ENCODE results near the gene NARS2. TPM values are rescaled to one million over a fixed set of nuclear protein-coding genes. Genes with fewer than 3 reads are reported as not detected.
"Not testable (repeated sequence)": the region's sequence is repeated elsewhere in the genome, so short reads cannot be mapped to it uniquely, and the experiment has no call there.

Gene NARS2
- 10 to 100 TPM in 1 of 2 donors, 1 to 10 TPM in 1; 8.3 to 17.2 TPM for polyA plus RNA-seq

GRCh38 chr11:78574386-78575381 lies at the start of gene NARS2:
Gene NARS2 (minus strand): TSS chr11:78574864. CDS start chr11:78574488, 376 bp downstream.
- 0 to 1% methylated on average over 60 of the region's 60 CpGs for WGBS, 2 donors
- no peaks in the 10 kb centered on the region for H3K4me1 ChIP-seq (ENCODE audit: control insufficient read depth in 2 of 2, insufficient read depth in 2 of 2, low read length in 1 of 2)
- no peaks in the 10 kb centered on the region for H3K27me3 ChIP-seq (ENCODE audit: control insufficient read depth in 1 of 2, insufficient read depth in 2 of 2, low read length in 2 of 2)
- H3K36me3 ChIP-seq (ENCODE audit: control insufficient read depth in 2 of 2, insufficient read depth in 2 of 2, low read length in 1 of 2): peaks cover 0 to 4% of the 10 kb centered on the region in 2 donors
- H3K27ac ChIP-seq (ENCODE audit: low read depth in 2 of 2, low read length in 1 of 2): peak within 1 kb of the TSS; percentile 77 to 86
- no peaks in the 10 kb centered on the region for H3K9me3 ChIP-seq (ENCODE audit: control insufficient read depth in 2 of 2, insufficient read depth in 1 of 2, low read depth in 1 of 2, low read length in 1 of 2)
- H3K4me3 ChIP-seq (ENCODE audit: low read depth in 1 of 2, low read length in 2 of 2): peak within 1 kb of the TSS; percentile 63 to 80

- no peak overlapping the region for H3K4me3 ChIP-seq (ENCODE audit: low read depth in 1 of 2, low read length in 2 of 2)
- peaks cover 0 to 4% of the 10 kb centered on the region in 2 donors for H3K9me3 ChIP-seq (ENCODE audit: control insufficient read depth in 2 of 2, insufficient read depth in 1 of 2, low read depth in 1 of 2, low read length in 1 of 2)
- H3K27me3 ChIP-seq (ENCODE audit: control insufficient read depth in 1 of 2, insufficient read depth in 2 of 2, low read length in 2 of 2): no peaks in the 10 kb centered on the region
- 77 to 79% methylated on average over 5 of the region's 5 CpGs for WGBS, 2 donors
- H3K4me1 ChIP-seq (ENCODE audit: control insufficient read depth in 2 of 2, insufficient read depth in 2 of 2, low read length in 1 of 2): no peaks in the 10 kb centered on the region
- H3K36me3 ChIP-seq (ENCODE audit: control insufficient read depth in 2 of 2, insufficient read depth in 2 of 2, low read length in 1 of 2): no peaks in the 10 kb centered on the region
- H3K27ac ChIP-seq (ENCODE audit: low read depth in 2 of 2, low read length in 1 of 2): no peak overlapping the region
Observed at GRCh38 chr11:78622666-78623065, 48.0 kb upstream of the NARS2 start.

- Histone ChIP-seq H3K9me3 (ENCODE audit: control insufficient read depth in 2 of 2, insufficient read depth in 1 of 2, low read depth in 1 of 2, low read length in 1 of 2) (peaks cover 0 to 4% of the 10 kb centered on the region in 2 donors), H3K27me3 (ENCODE audit: control insufficient read depth in 1 of 2, insufficient read depth in 2 of 2, low read length in 2 of 2) (no peaks in the 10 kb centered on the region), H3K4me1 (ENCODE audit: control insufficient read depth in 2 of 2, insufficient read depth in 2 of 2, low read length in 1 of 2) (no peaks in the 10 kb centered on the region), H3K27ac (ENCODE audit: low read depth in 2 of 2, low read length in 1 of 2) (no peak overlapping the region), H3K36me3 (ENCODE audit: control insufficient read depth in 2 of 2, insufficient read depth in 2 of 2, low read length in 1 of 2) (no peaks in the 10 kb centered on the region), H3K4me3 (ENCODE audit: low read depth in 1 of 2, low read length in 2 of 2) (no peak overlapping the region)
- WGBS, 2 donors: 77 to 89% methylated on average over 2 of the region's 2 CpGs
Observed at GRCh38 chr11:78620159-78620558, 45.5 kb upstream of the NARS2 start.

GRCh38 chr11:78615724-78616123 lies 41.1 kb upstream of the NARS2 start:
- Histone ChIP-seq H3K27ac (ENCODE audit: low read depth in 2 of 2, low read length in 1 of 2) (no peak overlapping the region), H3K9me3 (ENCODE audit: control insufficient read depth in 2 of 2, insufficient read depth in 1 of 2, low read depth in 1 of 2, low read length in 1 of 2) (peaks cover 0 to 4% of the 10 kb centered on the region in 2 donors), H3K4me1 (ENCODE audit: control insufficient read depth in 2 of 2, insufficient read depth in 2 of 2, low read length in 1 of 2) (no peaks in the 10 kb centered on the region), H3K27me3 (ENCODE audit: control insufficient read depth in 1 of 2, insufficient read depth in 2 of 2, low read length in 2 of 2) (peaks cover 0 to 2% of the 10 kb centered on the region in 2 donors), H3K4me3 (ENCODE audit: low read depth in 1 of 2, low read length in 2 of 2) (no peak overlapping the region), H3K36me3 (ENCODE audit: control insufficient read depth in 2 of 2, insufficient read depth in 2 of 2, low read length in 1 of 2) (no peaks in the 10 kb centered on the region)
- WGBS, 2 donors: 79 to 88% methylated on average over 1 of the region's 1 CpG

GRCh38 chr11:78613378-78613813 lies 38.7 kb upstream of the NARS2 start:
- no peaks in the 10 kb centered on the region for H3K4me1 ChIP-seq (ENCODE audit: control insufficient read depth in 2 of 2, insufficient read depth in 2 of 2, low read length in 1 of 2)
- WGBS, 2 donors: 75 to 79% methylated on average over 5 of the region's 5 CpGs
- H3K27me3 ChIP-seq (ENCODE audit: control insufficient read depth in 1 of 2, insufficient read depth in 2 of 2, low read length in 2 of 2): peaks cover 0 to 2% of the 10 kb centered on the region in 2 donors
- H3K9me3 ChIP-seq (ENCODE audit: control insufficient read depth in 2 of 2, insufficient read depth in 1 of 2, low read depth in 1 of 2, low read length in 1 of 2): no peaks in the 10 kb centered on the region
- no peak overlapping the region for H3K4me3 ChIP-seq (ENCODE audit: low read depth in 1 of 2, low read length in 2 of 2)
- no peaks in the 10 kb centered on the region for H3K36me3 ChIP-seq (ENCODE audit: control insufficient read depth in 2 of 2, insufficient read depth in 2 of 2, low read length in 1 of 2)
- no peak overlapping the region for H3K27ac ChIP-seq (ENCODE audit: low read depth in 2 of 2, low read length in 1 of 2)

GRCh38 chr11:78612721-78613377 lies 38.2 kb upstream of the NARS2 start:
- Histone ChIP-seq H3K36me3 (ENCODE audit: control insufficient read depth in 2 of 2, insufficient read depth in 2 of 2, low read length in 1 of 2) (no peaks in the 10 kb centered on the region), H3K4me3 (ENCODE audit: low read depth in 1 of 2, low read length in 2 of 2) (no peak overlapping the region), H3K9me3 (ENCODE audit: control insufficient read depth in 2 of 2, insufficient read depth in 1 of 2, low read depth in 1 of 2, low read length in 1 of 2) (no peaks in the 10 kb centered on the region), H3K4me1 (ENCODE audit: control insufficient read depth in 2 of 2, insufficient read depth in 2 of 2, low read length in 1 of 2) (no peaks in the 10 kb centered on the region), H3K27me3 (ENCODE audit: control insufficient read depth in 1 of 2, insufficient read depth in 2 of 2, low read length in 2 of 2) (peaks cover 0 to 2% of the 10 kb centered on the region in 2 donors), H3K27ac (ENCODE audit: low read depth in 2 of 2, low read length in 1 of 2) (no peak overlapping the region)
- WGBS, 2 donors: 62 to 63% methylated on average over 4 of the region's 4 CpGs

- H3K27me3 ChIP-seq (ENCODE audit: control insufficient read depth in 1 of 2, insufficient read depth in 2 of 2, low read length in 2 of 2); H3K27ac ChIP-seq (ENCODE audit: low read depth in 2 of 2, low read length in 1 of 2); H3K36me3 ChIP-seq (ENCODE audit: control insufficient read depth in 2 of 2, insufficient read depth in 2 of 2, low read length in 1 of 2); H3K9me3 ChIP-seq (ENCODE audit: control insufficient read depth in 2 of 2, insufficient read depth in 1 of 2, low read depth in 1 of 2, low read length in 1 of 2); H3K4me1 ChIP-seq (ENCODE audit: control insufficient read depth in 2 of 2, insufficient read depth in 2 of 2, low read length in 1 of 2); H3K4me3 ChIP-seq (ENCODE audit: low read depth in 1 of 2, low read length in 2 of 2): not testable (repeated sequence)
- WGBS, 2 donors: 90 to 91% methylated on average over 5 of the region's 5 CpGs
Observed at GRCh38 chr11:78609321-78609720, 34.7 kb upstream of the NARS2 start.

GRCh38 chr11:78607696-78608095 lies 33.0 kb upstream of the NARS2 start:
- no peaks in the 10 kb centered on the region for H3K9me3 ChIP-seq (ENCODE audit: control insufficient read depth in 2 of 2, insufficient read depth in 1 of 2, low read depth in 1 of 2, low read length in 1 of 2)
- H3K4me3 ChIP-seq (ENCODE audit: low read depth in 1 of 2, low read length in 2 of 2): no peak overlapping the region
- H3K27ac ChIP-seq (ENCODE audit: low read depth in 2 of 2, low read length in 1 of 2): no peak overlapping the region
- H3K36me3 ChIP-seq (ENCODE audit: control insufficient read depth in 2 of 2, insufficient read depth in 2 of 2, low read length in 1 of 2): no peaks in the 10 kb centered on the region
- H3K4me1 ChIP-seq (ENCODE audit: control insufficient read depth in 2 of 2, insufficient read depth in 2 of 2, low read length in 1 of 2): no peaks in the 10 kb centered on the region
- H3K27me3 ChIP-seq (ENCODE audit: control insufficient read depth in 1 of 2, insufficient read depth in 2 of 2, low read length in 2 of 2): no peaks in the 10 kb centered on the region

GRCh38 chr11:78606667-78607066 lies 32.0 kb upstream of the NARS2 start:
- no peaks in the 10 kb centered on the region for H3K36me3 ChIP-seq (ENCODE audit: control insufficient read depth in 2 of 2, insufficient read depth in 2 of 2, low read length in 1 of 2)

More at GRCh38 chr11:78606667-78607066, 32.0 kb upstream of the NARS2 start:
- Histone ChIP-seq H3K9me3 (ENCODE audit: control insufficient read depth in 2 of 2, insufficient read depth in 1 of 2, low read depth in 1 of 2, low read length in 1 of 2) (no peaks in the 10 kb centered on the region), H3K4me1 (ENCODE audit: control insufficient read depth in 2 of 2, insufficient read depth in 2 of 2, low read length in 1 of 2) (no peaks in the 10 kb centered on the region), H3K27me3 (ENCODE audit: control insufficient read depth in 1 of 2, insufficient read depth in 2 of 2, low read length in 2 of 2) (no peaks in the 10 kb centered on the region), H3K4me3 (ENCODE audit: low read depth in 1 of 2, low read length in 2 of 2) (no peak overlapping the region), H3K27ac (ENCODE audit: low read depth in 2 of 2, low read length in 1 of 2) (no peak overlapping the region)
- WGBS, 2 donors: 65 to 67% methylated on average over 3 of the region's 3 CpGs

Measured in esophagus (tissue), 2 donors.